ENCODE results near the gene PPP2R5C. TPM values are rescaled to one million over a fixed set of nuclear protein-coding genes. Genes with fewer than 3 reads are reported as not detected.

PPP2R5C gene
- total RNA-seq, 2 experiments from 2014 or later: 238 to 242 TPM

DNA sequence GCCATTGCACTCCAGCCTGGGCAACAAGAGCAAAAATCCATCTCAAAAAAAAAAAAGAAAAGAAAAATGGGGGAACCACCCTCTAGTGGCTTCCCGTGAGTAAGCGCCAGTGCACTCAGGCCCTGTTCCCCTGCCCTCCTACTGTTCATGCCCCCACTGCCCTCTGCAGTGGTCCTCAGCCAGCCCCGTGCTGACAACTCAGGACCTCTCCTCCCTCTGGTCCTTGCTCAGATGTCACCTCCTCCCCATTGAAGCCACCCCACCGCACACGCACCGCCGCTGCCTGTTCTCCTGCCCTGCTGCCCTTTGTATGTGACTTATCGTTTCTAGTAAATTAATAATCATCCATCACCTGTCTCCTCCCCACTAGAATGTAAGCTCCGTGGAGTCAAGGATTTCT is 144.1 kb downstream of the PPP2R5C start:
- TF ChIP-seq, protein P1, sequence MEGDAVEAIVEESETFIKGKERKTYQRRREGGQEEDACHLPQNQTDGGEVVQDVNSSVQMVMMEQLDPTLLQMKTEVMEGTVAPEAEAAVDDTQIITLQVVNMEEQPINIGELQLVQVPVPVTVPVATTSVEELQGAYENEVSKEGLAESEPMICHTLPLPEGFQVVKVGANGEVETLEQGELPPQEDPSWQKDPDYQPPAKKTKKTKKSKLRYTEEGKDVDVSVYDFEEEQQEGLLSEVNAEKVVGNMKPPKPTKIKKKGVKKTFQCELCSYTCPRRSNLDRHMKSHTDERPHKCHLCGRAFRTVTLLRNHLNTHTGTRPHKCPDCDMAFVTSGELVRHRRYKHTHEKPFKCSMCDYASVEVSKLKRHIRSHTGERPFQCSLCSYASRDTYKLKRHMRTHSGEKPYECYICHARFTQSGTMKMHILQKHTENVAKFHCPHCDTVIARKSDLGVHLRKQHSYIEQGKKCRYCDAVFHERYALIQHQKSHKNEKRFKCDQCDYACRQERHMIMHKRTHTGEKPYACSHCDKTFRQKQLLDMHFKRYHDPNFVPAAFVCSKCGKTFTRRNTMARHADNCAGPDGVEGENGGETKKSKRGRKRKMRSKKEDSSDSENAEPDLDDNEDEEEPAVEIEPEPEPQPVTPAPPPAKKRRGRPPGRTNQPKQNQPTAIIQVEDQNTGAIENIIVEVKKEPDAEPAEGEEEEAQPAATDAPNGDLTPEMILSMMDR (IDR thresholded peaks at IDR 0.05): no peak
- Mint-ChIP-seq H3K4me3 (no peak overlapping the region), H3K27me3 (no peaks in the 10 kb centered on the region), H3K4me1 (ENCODE audit: low read depth) (no peaks in the 10 kb centered on the region), H3K9me3 (no peaks in the 10 kb centered on the region), H3K36me3 (ENCODE audit: low read depth) (peaks cover 45% of the 10 kb centered on the region), H3K27ac (no peak overlapping the region)
- ATAC-seq (no peak), DNase-seq (no peak)
- ChIA-PET CTCF (no interaction called here), POLR2A (no interaction called here)
- intact Hi-C loops (cut with micrococcal nuclease): no loop called here

DNA sequence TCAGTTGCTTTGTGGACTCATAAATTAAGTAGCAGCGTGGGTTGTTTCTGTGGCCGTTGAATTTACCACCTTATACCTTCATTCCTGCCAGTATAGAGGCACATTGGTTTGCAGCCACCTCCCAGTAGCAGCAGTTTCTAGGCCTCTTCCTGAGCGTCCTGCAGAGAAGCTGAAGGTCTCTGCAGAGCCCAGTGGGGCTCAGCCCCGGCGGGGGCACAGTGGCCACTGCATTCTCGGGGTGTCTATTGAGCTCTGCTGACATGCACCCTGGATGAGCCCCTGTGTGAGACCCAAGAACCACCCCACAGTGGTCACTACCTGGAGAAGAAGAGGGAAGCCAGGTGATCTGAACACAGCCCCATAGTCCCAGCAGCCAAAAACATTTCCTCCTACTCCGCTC is 145.1 kb downstream of the PPP2R5C start:
- CTCF ChIA-PET: no interaction called here

DNA sequence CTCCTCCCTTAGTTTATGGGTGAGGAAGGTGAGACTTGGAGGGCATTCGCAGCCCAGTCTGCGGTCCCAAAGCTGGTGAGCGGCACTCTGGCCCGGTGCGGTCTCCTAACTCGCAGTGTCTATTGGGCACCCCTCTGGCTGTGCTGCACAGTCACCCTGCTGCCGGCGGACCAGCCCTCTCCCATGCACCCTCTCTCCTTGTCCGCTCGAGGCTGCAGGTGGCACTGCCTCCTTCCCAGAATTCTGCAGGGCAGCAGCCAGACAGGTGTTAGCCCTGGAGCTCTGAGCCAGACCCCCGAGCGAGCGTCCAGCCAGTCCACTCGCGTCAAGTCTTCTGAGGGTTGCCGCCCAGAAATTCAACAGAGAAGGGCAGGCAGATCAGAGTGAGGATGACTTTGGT is 146.1 kb downstream of the PPP2R5C start:
- no peak overlapping the region for H3K4me3 Mint-ChIP-seq
- no peak for DNase-seq
- CTCF ChIA-PET: no interaction called here
- H3K27ac Mint-ChIP-seq: no peak overlapping the region
- H3K36me3 Mint-ChIP-seq (ENCODE audit: low read depth): peaks cover 41% of the 10 kb centered on the region
- TF ChIP-seq, protein P1 (IDR thresholded peaks at IDR 0.05): no peak
- H3K4me1 Mint-ChIP-seq (ENCODE audit: low read depth): no peaks in the 10 kb centered on the region
- H3K9me3 Mint-ChIP-seq: no peaks in the 10 kb centered on the region
- ATAC-seq: no peak
- POLR2A ChIA-PET: no interaction called here
- intact Hi-C loops (cut with micrococcal nuclease): no loop called here
- H3K27me3 Mint-ChIP-seq: no peaks in the 10 kb centered on the region

More for the DNA sequence above, 145.1 kb downstream of the PPP2R5C start:
- intact Hi-C loops (cut with micrococcal nuclease): no loop called here
- no peaks in the 10 kb centered on the region for H3K9me3 Mint-ChIP-seq
- POLR2A ChIA-PET: no interaction called here
- H3K36me3 Mint-ChIP-seq (ENCODE audit: low read depth): peaks cover 45% of the 10 kb centered on the region
- TF ChIP-seq, protein P1 (IDR thresholded peaks at IDR 0.05): no peak
- H3K27ac Mint-ChIP-seq: no peak overlapping the region
- no peaks in the 10 kb centered on the region for H3K4me1 Mint-ChIP-seq (ENCODE audit: low read depth)
- no peak overlapping the region for H3K4me3 Mint-ChIP-seq
- no peaks in the 10 kb centered on the region for H3K27me3 Mint-ChIP-seq
- DNase-seq (no peak), ATAC-seq (no peak)

DNA sequence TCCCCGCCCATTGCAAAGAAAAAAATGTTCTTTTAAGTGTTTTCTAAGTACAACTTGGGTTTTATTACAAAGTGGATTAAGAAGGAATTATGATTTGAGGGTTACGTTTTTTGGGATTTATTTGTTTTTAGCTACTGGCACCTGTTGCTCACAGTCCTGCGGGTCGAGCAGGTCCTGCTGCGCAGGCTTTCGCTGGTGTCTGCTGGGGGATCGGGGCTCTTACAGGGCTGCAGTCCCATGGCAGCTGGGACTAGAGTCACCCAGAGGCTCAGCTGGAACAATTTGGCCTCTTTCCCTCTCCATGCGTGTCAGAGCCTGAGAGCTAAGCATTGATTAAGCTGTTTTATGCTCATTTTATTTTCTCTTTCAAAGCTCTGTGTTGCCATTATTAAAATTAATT is 147.3 kb downstream of the PPP2R5C start:
- ATAC-seq (no peak), DNase-seq (no peak)
- TF ChIP-seq, protein P1 (IDR thresholded peaks at IDR 0.05): no peak
- H3K4me3 Mint-ChIP-seq: no peak overlapping the region
- no peaks in the 10 kb centered on the region for H3K9me3 Mint-ChIP-seq
- H3K4me1 Mint-ChIP-seq (ENCODE audit: low read depth): no peaks in the 10 kb centered on the region
- H3K27me3 Mint-ChIP-seq: no peaks in the 10 kb centered on the region
- H3K36me3 Mint-ChIP-seq (ENCODE audit: low read depth): peaks cover 32% of the 10 kb centered on the region
- intact Hi-C loops (cut with micrococcal nuclease): no loop called here
- no peak overlapping the region for H3K27ac Mint-ChIP-seq
- ChIA-PET POLR2A (no interaction called here), CTCF (interaction anchor here (0.6 to 1.5 kb wide), 2 partner anchors 13 to 202 kb away, joined by 3 to 5 read pairs; no protein-coding TSS in a partner anchor)

DNA sequence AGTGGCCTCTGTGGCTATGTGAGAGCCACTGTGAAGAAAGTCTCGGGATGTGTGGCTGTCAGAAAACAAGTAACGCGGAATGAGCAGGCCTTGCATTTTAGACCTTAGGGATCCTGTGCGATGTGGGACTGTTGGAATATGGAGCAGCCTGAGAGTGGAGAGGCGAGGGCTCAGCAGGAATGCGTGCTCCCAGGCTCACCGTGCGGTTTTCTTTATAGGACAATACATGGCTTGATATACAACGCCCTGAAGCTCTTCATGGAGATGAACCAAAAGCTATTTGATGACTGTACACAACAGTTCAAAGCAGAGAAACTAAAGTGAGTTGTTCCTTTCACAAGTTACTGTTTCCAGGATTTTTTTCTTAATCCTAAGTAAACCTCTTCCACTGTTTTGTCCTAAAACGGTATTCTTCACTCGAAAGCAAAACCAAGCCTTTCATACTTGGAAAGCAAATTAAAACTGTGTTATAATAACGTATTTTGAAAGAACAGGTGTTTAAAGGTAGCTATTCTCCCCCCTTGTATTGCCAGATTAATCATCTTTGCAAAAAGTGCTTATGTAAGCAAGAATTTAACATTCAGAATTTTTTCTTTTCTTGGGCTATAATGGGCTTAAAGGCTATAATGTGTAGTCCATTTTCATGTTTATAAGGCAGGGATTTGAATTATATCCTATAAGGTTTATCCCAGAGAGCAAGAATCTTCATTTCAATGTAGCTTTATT is 148.0 kb downstream of the PPP2R5C start:
- Mint-ChIP-seq H3K9me3 (no peaks in the 10 kb centered on the region), H3K4me1 (ENCODE audit: low read depth) (no peaks in the 10 kb centered on the region), H3K27me3 (no peaks in the 10 kb centered on the region), H3K27ac (no peak overlapping the region), H3K36me3 (ENCODE audit: low read depth) (peaks cover 37% of the 10 kb centered on the region), H3K4me3 (no peak overlapping the region)
- no peak for ATAC-seq
- TF ChIP-seq, protein P1 (IDR thresholded peaks at IDR 0.05): no peak
- no peak for DNase-seq
- intact Hi-C loops (cut with micrococcal nuclease): no loop called here
- ChIA-PET POLR2A (no interaction called here), CTCF (interaction anchor here (0.6 to 1.5 kb wide), 2 partner anchors 12 to 203 kb away, joined by 3 to 5 read pairs; no protein-coding TSS in a partner anchor)
